Omental fat pad (tissue), 4 donors: ENCODE data around the gene COL17A1. TPM values are rescaled to one million over a fixed set of nuclear protein-coding genes. Genes with fewer than 3 reads are reported as not detected.

ENCODE experiments used
- ATAC-seq: fragments of 150-250 bp; one replicate; pipeline ENCODE4 v1.9.1; 2016; ENCODE audit warnings: mild to moderate bottlenecking, moderate library complexity; ENCODE audit not compliant: low FRiP score
- DNase-seq: peaks from one replicate; pipeline ENCODE4 v3.0.0-alpha.2; 2019; ENCODE audit warnings: low spot score
- CTCF ChIP-seq, 3 donors: fragments of 450-650 bp; IDR thresholded peaks; one replicate each; pipeline ENCODE4 v1.5.1; 2016 to 2017; ENCODE audit warnings: antibody characterized with exemption in 3 of 3, mild to moderate bottlenecking in 3 of 3, moderate library complexity in 2 of 3
- total RNA-seq, 4 donors: library from RNA; depleted of rRNA; stranded (reverse); fragments of >200 nt; gene quantifications; one replicate each; pipeline ENCODE4 v1.1.0, GENCODE V29; 2016

The COL17A1 gene
- total RNA-seq, 4 donors from 2014 or later: 0.13 to 2.2 (median 1.2) TPM

DNA sequence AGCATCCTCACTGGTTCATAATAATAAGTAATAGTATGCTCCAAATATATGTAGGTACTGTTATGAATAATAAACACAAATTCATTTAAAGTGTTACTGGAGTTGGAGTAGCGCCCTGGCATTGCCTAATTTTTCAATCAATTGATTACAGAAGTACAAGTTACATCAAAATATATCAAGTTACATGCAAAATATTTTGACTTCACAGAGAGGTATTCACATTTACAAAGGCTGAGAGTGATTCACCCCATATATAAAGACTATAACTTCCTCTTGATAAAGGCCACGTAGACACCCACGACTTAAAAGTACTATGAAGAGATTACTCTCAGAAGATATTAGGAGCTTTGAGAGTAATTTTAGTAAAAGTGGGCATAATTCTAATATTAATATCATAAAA is 13.6 kb upstream of the COL17A1 start:
- TF ChIP-seq CTCF (IDR thresholded peaks at IDR 0.05): no peak
- no peak for DNase-seq
- no peak for ATAC-seq

- DNase-seq (no peak), ATAC-seq (no peak)
- no peak for TF ChIP-seq CTCF (IDR thresholded peaks at IDR 0.05)
These were observed 12.8 kb upstream of the COL17A1 start for GRCh38 chr10:104098358-104098925.

- TF ChIP-seq CTCF (IDR thresholded peaks at IDR 0.05): no peak
- ATAC-seq: no peak
- DNase-seq: no peak
These were observed 11.0 kb upstream of the COL17A1 start for GRCh38 chr10:104096692-104097091.

- ATAC-seq: no peak
- no peak for TF ChIP-seq CTCF (IDR thresholded peaks at IDR 0.05)
- DNase-seq: no peak
These were observed 7.1 kb upstream of the COL17A1 start for GRCh38 chr10:104092749-104093148.

- DNase-seq (no peak), ATAC-seq (no peak)
- no peak for TF ChIP-seq CTCF (IDR thresholded peaks at IDR 0.05)
These were observed 4.9 kb upstream of the COL17A1 start for GRCh38 chr10:104090611-104091010.

GRCh38 chr10:104089621-104090020 is 3.9 kb upstream of the COL17A1 start:
- TF ChIP-seq CTCF (IDR thresholded peaks at IDR 0.05): no peak
- no peak for ATAC-seq
- DNase-seq: no peak

GRCh38 chr10:104088239-104088638 is 2.6 kb upstream of the COL17A1 start:
- TF ChIP-seq CTCF (IDR thresholded peaks at IDR 0.05): no peak
- ATAC-seq (no peak), DNase-seq (no peak)
